HUES6 (cell line): Measurements from ENCODE around the gene YOD1.
"Not testable (repeated sequence)": the region's sequence is repeated elsewhere in the genome, so short reads cannot be mapped to it uniquely, and the experiment has no call there.

Experiments used
- H3K27ac ChIP-seq: 2 replicates; pipeline ENCODE4 v1.7.0; 2013; ENCODE audit warnings: low read depth, mild to moderate bottlenecking, low read length, inconsistent platforms
- H3K27me3 ChIP-seq: 2 replicates; pipeline ENCODE4 v1.6.1; 2013; ENCODE audit warnings: low read length; ENCODE audit not compliant: control insufficient read depth, insufficient read depth
- H3K36me3 ChIP-seq: 2 replicates; pipeline ENCODE4 v1.6.1; 2013; ENCODE audit warnings: low read length; ENCODE audit not compliant: control insufficient read depth, insufficient read depth
- H3K4me1 ChIP-seq: 2 replicates; pipeline ENCODE4 v1.6.1; 2013; ENCODE audit warnings: low read length; ENCODE audit not compliant: control insufficient read depth, insufficient read depth
- H3K4me3 ChIP-seq: 2 replicates; pipeline ENCODE4 v1.5.1; 2013; ENCODE audit warnings: low read depth, low read length
- H3K9ac ChIP-seq: one replicate; pipeline ENCODE4 v1.6.1; 2013; ENCODE audit warnings: mild to moderate bottlenecking, low read length
- H3K9me3 ChIP-seq: 2 replicates; pipeline ENCODE4 v1.6.1; 2013; ENCODE audit warnings: low read depth, low read length; ENCODE audit not compliant: control insufficient read depth, insufficient read depth

YOD1 gene

GRCh38 chr1:207047505-207047904 is 3.5 kb downstream of the YOD1 start:
- Histone ChIP-seq H3K27ac (no peak overlapping the region), H3K9me3 (no peaks in the 10 kb centered on the region), H3K4me3 (no peak overlapping the region), H3K27me3 (no peaks in the 10 kb centered on the region), H3K9ac (no peak overlapping the region), H3K36me3 (peaks cover 25% of the 10 kb centered on the region), H3K4me1 (peaks cover 12% of the 10 kb centered on the region)

- Histone ChIP-seq H3K27ac (no peak overlapping the region), H3K4me3 (no peak overlapping the region), H3K4me1 (0 out of 2 replicates have a peak, but pooled peaks cover 5% of the 10 kb centered on the region), H3K9ac (no peak overlapping the region), H3K9me3 (no peaks in the 10 kb centered on the region), H3K36me3 (peaks cover 25% of the 10 kb centered on the region), H3K27me3 (no peaks in the 10 kb centered on the region)
These were observed 5.6 kb downstream of the YOD1 start for GRCh38 chr1:207045453-207045852.

GRCh38 chr1:207041397-207041796 is 9.6 kb downstream of the YOD1 start:
- H3K9me3 ChIP-seq, H3K27me3 ChIP-seq, H3K4me3 ChIP-seq, H3K9ac ChIP-seq, H3K36me3 ChIP-seq, H3K27ac ChIP-seq, H3K4me1 ChIP-seq: not testable (repeated sequence)

GRCh38 chr1:207040181-207040533 is 10.9 kb downstream of the YOD1 start:
- Histone ChIP-seq H3K27ac (no peak overlapping the region), H3K4me1 (no peaks in the 10 kb centered on the region), H3K9ac (no peak overlapping the region), H3K4me3 (no peak overlapping the region), H3K27me3 (0 out of 2 replicates have a peak, but pooled peaks cover 5% of the 10 kb centered on the region), H3K9me3 (no peaks in the 10 kb centered on the region), H3K36me3 (no peaks in the 10 kb centered on the region)

GRCh38 chr1:207039380-207040180 is 11.4 kb downstream of the YOD1 start:
- Histone ChIP-seq H3K4me3 (no peak overlapping the region), H3K27me3 (0 out of 2 replicates have a peak, but pooled peaks cover 5% of the 10 kb centered on the region), H3K27ac (no peak overlapping the region), H3K4me1 (no peaks in the 10 kb centered on the region), H3K9me3 (no peaks in the 10 kb centered on the region), H3K36me3 (no peaks in the 10 kb centered on the region), H3K9ac (no peak overlapping the region)

GRCh38 chr1:207036865-207037264 is 14.1 kb downstream of the YOD1 start:
- H3K36me3 ChIP-seq, result no peaks in the 10 kb centered on the region
- H3K9me3 ChIP-seq, result no peaks in the 10 kb centered on the region
- H3K27me3 ChIP-seq, result 0 out of 2 replicates have a peak, but pooled peaks cover 5% of the 10 kb centered on the region
- H3K4me3 ChIP-seq, result no peak overlapping the region
- H3K27ac ChIP-seq, result no peak overlapping the region
- no peak overlapping the region for H3K9ac ChIP-seq
- H3K4me1 ChIP-seq, result peaks cover 11% of the 10 kb centered on the region

GRCh38 chr1:207035877-207036551 is 15.0 kb downstream of the YOD1 start:
- Histone ChIP-seq H3K4me1 (peaks cover 19% of the 10 kb centered on the region), H3K27ac (no peak overlapping the region), H3K27me3 (0 out of 2 replicates have a peak, but pooled peaks cover 5% of the 10 kb centered on the region)

GRCh38 chr1:207034998-207035397 is 16.0 kb downstream of the YOD1 start:
- Histone ChIP-seq H3K4me3 (no peak overlapping the region), H3K27me3 (0 out of 2 replicates have a peak, but pooled peaks cover 5% of the 10 kb centered on the region), H3K36me3 (no peaks in the 10 kb centered on the region), H3K27ac (no peak overlapping the region), H3K9me3 (no peaks in the 10 kb centered on the region), H3K9ac (no peak overlapping the region), H3K4me1 (peaks cover 29% of the 10 kb centered on the region)

More at GRCh38 chr1:207035877-207036551, 15.0 kb downstream of the YOD1 start:
- Histone ChIP-seq H3K36me3 (no peaks in the 10 kb centered on the region), H3K9me3 (no peaks in the 10 kb centered on the region), H3K4me3 (no peak overlapping the region), H3K9ac (no peak overlapping the region)

GRCh38 chr1:207034208-207034607 is 16.8 kb downstream of the YOD1 start:
- H3K27ac ChIP-seq, result no peak overlapping the region
- peaks cover 34% of the 10 kb centered on the region for H3K4me1 ChIP-seq
- H3K27me3 ChIP-seq, result 0 out of 2 replicates have a peak, but pooled peaks cover 5% of the 10 kb centered on the region
- no peak overlapping the region for H3K4me3 ChIP-seq
- no peak overlapping the region for H3K9ac ChIP-seq
- no peaks in the 10 kb centered on the region for H3K9me3 ChIP-seq
- no peaks in the 10 kb centered on the region for H3K36me3 ChIP-seq

- no peak overlapping the region for H3K27ac ChIP-seq
- peaks cover 34% of the 10 kb centered on the region for H3K4me1 ChIP-seq
- H3K9ac ChIP-seq, result no peak overlapping the region
- H3K9me3 ChIP-seq, result no peaks in the 10 kb centered on the region
- H3K27me3 ChIP-seq, result 0 out of 2 replicates have a peak, but pooled peaks cover 5% of the 10 kb centered on the region
- H3K4me3 ChIP-seq, result no peak overlapping the region
- H3K36me3 ChIP-seq, result no peaks in the 10 kb centered on the region
These were observed 17.7 kb downstream of the YOD1 start for GRCh38 chr1:207033302-207033701.

GRCh38 chr1:207032528-207033017 is 18.4 kb downstream of the YOD1 start, which contains the start of gene C1orf116:
TSS of gene C1orf116 (minus strand) at chr1:207032756. CDS start at chr1:207027598, 5,158 bp downstream.
- Histone ChIP-seq H3K27ac (no peak within 1 kb of the TSS), H3K4me3 (0 out of 2 replicates have a peak within 1 kb of the TSS, but pooled peaks have one; percentile 1), H3K9me3 (no peaks in the 10 kb centered on the region), H3K4me1 (peaks cover 34% of the 10 kb centered on the region), H3K27me3 (0 out of 2 replicates have a peak, but pooled peaks cover 5% of the 10 kb centered on the region), H3K9ac (no peak within 1 kb of the TSS), H3K36me3 (no peaks in the 10 kb centered on the region)
